ENCODE measurements around the gene RSBN1.

GRCh38 chr1:113742515-113742914 lies 69.8 kb downstream of the RSBN1 start:
- TF ChIP-seq POLR2A (IDR thresholded peaks at IDR 0.05; ENCODE audit: low read length) = no peak
- TF ChIP-seq GATA1 (IDR thresholded peaks at IDR 0.05; ENCODE audit: low read depth, low read length) = no peak
